H1 (cell line): ENCODE measurements around the gene PCED1B. TPM values are rescaled to one million over a fixed set of nuclear protein-coding genes. Genes with fewer than 3 reads are reported as not detected.

Source experiments
- CTCF ChIA-PET: fragments of 300-600 bp; sonication (Branson Sonifier 250); formaldehyde crosslinking; loops from one replicate; lab custom pipeline; 2021; ENCODE audit not compliant: partially characterized antibody; lab: Charles Lee
- POLR2A ChIA-PET: fragments of 300-600 bp; sonication (Branson Sonifier 250); formaldehyde crosslinking; loops from one replicate; lab custom pipeline; 2021; ENCODE audit warnings: inconsistent platforms; ENCODE audit not compliant: partially characterized antibody; lab: Charles Lee
- DNase-seq, 2 experiments: peaks; one replicate each; pipeline versions ENCODE4 v3.0.0 to v3.0.0-alpha.2; 2010 to 2022; ENCODE audit warnings: low spot score in 2 of 2, low read depth in 1 of 2, mixed read lengths in 1 of 2
- FAIRE-seq: peaks from 2 replicates; lab custom pipeline; 2011; peaks lifted over from hg19 to GRCh38; lab: Jason Lieb, UNC
- H2AFZ ChIP-seq: 2 replicates; pipeline ENCODE4 v1.8.1; 2012; ENCODE audit warnings: low read length, inconsistent platforms
- H2AK5ac ChIP-seq: 2 replicates; pipeline ENCODE4 v1.6.1; 2013; ENCODE audit warnings: low read depth, low read length
- H2BK120ac ChIP-seq: replicated peaks from 2 replicates; pipeline ENCODE3; 2013; ENCODE audit warnings: low read depth, low read length, inconsistent platforms
- H2BK12ac ChIP-seq: 2 replicates; pipeline ENCODE4 v1.6.1; 2013; ENCODE audit warnings: low read depth, low read length
- H2BK15ac ChIP-seq: 2 replicates; pipeline ENCODE4 v1.6.1; 2013; ENCODE audit warnings: low read length
- H2BK20ac ChIP-seq: 2 replicates; pipeline ENCODE4 v1.6.1; 2013; ENCODE audit warnings: low read length
- H2BK5ac ChIP-seq: 2 replicates; pipeline ENCODE4 v1.6.1; 2013; ENCODE audit warnings: low read depth, low read length
- H3K14ac ChIP-seq: 2 replicates; pipeline ENCODE4 v1.6.1; 2013; ENCODE audit warnings: inconsistent platforms; ENCODE audit not compliant: insufficient read length
- H3K18ac ChIP-seq: 2 replicates; pipeline ENCODE4 v1.6.1; 2013; ENCODE audit warnings: low read length; ENCODE audit errors: extremely low read depth
- H3K23ac ChIP-seq: 2 replicates; pipeline ENCODE4 v1.6.1; 2013; ENCODE audit warnings: inconsistent platforms; ENCODE audit not compliant: insufficient read length
- H3K23me2 ChIP-seq: 2 replicates; pipeline ENCODE4 v1.6.1; 2013; ENCODE audit warnings: low read depth, low read length
- H3K27ac ChIP-seq: 2 replicates; pipeline ENCODE4 v1.6.1; 2011; ENCODE audit warnings: low read depth, low read length, inconsistent platforms
- H3K27me3 ChIP-seq, 4 experiments: replicated peaks in 1 of 4; 1 replicate in 1 of 4; 2 replicates in 3 of 4; pipeline versions ENCODE4 v1.6.1 to v1.8.1; 2011 to 2013; ENCODE audit warnings: low read length in 3 of 4, mild to moderate bottlenecking in 3 of 4, inconsistent platforms in 2 of 4, mixed read lengths in 2 of 4, moderate library complexity in 1 of 4; ENCODE audit not compliant: control insufficient read depth in 3 of 4, insufficient read depth in 3 of 4; ENCODE audit errors: extremely low read depth in 1 of 4
- H3K36me3 ChIP-seq, 4 experiments: 2 replicates each; pipeline versions ENCODE4 v1.6.1 to v1.8.1; 2011 to 2013; ENCODE audit warnings: mild to moderate bottlenecking in 4 of 4, low read length in 3 of 4, moderate library complexity in 2 of 4, control low read depth in 1 of 4, inconsistent platforms in 1 of 4; ENCODE audit not compliant: insufficient read depth in 4 of 4, control insufficient read depth in 2 of 4
- H3K4ac ChIP-seq: replicated peaks from 2 replicates; pipeline ENCODE3; 2013; ENCODE audit warnings: low read length, low read depth, mixed read lengths, inconsistent platforms; ENCODE audit not compliant: insufficient read length
- H3K4me1 ChIP-seq, 4 experiments: replicated peaks in 1 of 4; 1 replicate in 1 of 4; 2 replicates in 3 of 4; pipeline versions ENCODE4 v1.6.1 to v1.8.1; 2011 to 2013; ENCODE audit warnings: low read length in 3 of 4, inconsistent platforms in 2 of 4, mixed read lengths in 1 of 4; ENCODE audit not compliant: insufficient read depth in 4 of 4, control insufficient read depth in 3 of 4
- H3K4me2 ChIP-seq, 2 experiments: 2 replicates each; pipeline versions ENCODE4 v1.6.1 to v1.8.1; 2011 to 2013; ENCODE audit warnings: low read depth in 2 of 2, low read length in 2 of 2, control low read depth in 1 of 2, inconsistent platforms in 1 of 2, mild to moderate bottlenecking in 1 of 2; ENCODE audit not compliant: insufficient read depth in 1 of 2
- H3K4me3 ChIP-seq, 4 experiments: fragments of 200-600, 300-600 bp in 1 of 4; sonication (generic), shearing (Covaris generic), sonication (Bioruptor Twin) in 1 of 4; 2 replicates each; pipeline versions ENCODE4 v1.5.1 to v1.8.1; 2011 to 2016; ENCODE audit warnings: low read length in 4 of 4, low read depth in 3 of 4, control low read depth in 2 of 4, inconsistent platforms in 2 of 4, mild to moderate bottlenecking in 2 of 4, mixed read lengths in 1 of 4, moderate library complexity in 1 of 4; ENCODE audit not compliant: insufficient read depth in 2 of 4; ENCODE audit errors: extremely low read depth in 1 of 4
- H3K56ac ChIP-seq: replicated peaks from 2 replicates; pipeline ENCODE3; 2013; ENCODE audit warnings: low read depth, mild to moderate bottlenecking, mixed read lengths, low read length, inconsistent platforms; ENCODE audit not compliant: insufficient read length
- H3K79me1 ChIP-seq: 2 replicates; pipeline ENCODE4 v1.6.1; 2013; ENCODE audit warnings: low read depth, low read length, control low read depth
- H3K79me2 ChIP-seq, 2 experiments: 2 replicates each; pipeline versions ENCODE4 v1.6.1 to v1.8.1; 2012 to 2013; ENCODE audit warnings: low read length in 2 of 2, mild to moderate bottlenecking in 2 of 2, inconsistent platforms in 1 of 2; ENCODE audit not compliant: insufficient read depth in 2 of 2, control insufficient read depth in 1 of 2
- H3K9ac ChIP-seq, 4 experiments: replicated peaks in 1 of 4; 1 replicate in 1 of 4; 2 replicates in 3 of 4; pipeline versions ENCODE4 v1.6.1 to v1.8.1; 2011 to 2013; ENCODE audit warnings: low read depth in 3 of 4, low read length in 3 of 4, control low read depth in 2 of 4, mild to moderate bottlenecking in 2 of 4, moderate library complexity in 2 of 4, inconsistent platforms in 1 of 4; ENCODE audit errors: extremely low read depth in 1 of 4
- H3K9me3 ChIP-seq, 2 experiments: 2 replicates each; pipeline versions ENCODE4 v1.6.1 to v1.8.1; 2012 to 2013; ENCODE audit warnings: mild to moderate bottlenecking in 2 of 2, moderate library complexity in 2 of 2, control low read depth in 1 of 2, inconsistent platforms in 1 of 2, low read depth in 1 of 2, low read length in 1 of 2, mixed read lengths in 1 of 2; ENCODE audit not compliant: insufficient read depth in 2 of 2
- H4K20me1 ChIP-seq, 2 experiments: replicated peaks in 1 of 2; 2 replicates each; pipeline versions ENCODE3 to v1.8.1; 2011 to 2013; ENCODE audit warnings: inconsistent platforms in 2 of 2, low read length in 2 of 2, mild to moderate bottlenecking in 1 of 2; ENCODE audit not compliant: insufficient read depth in 2 of 2, control insufficient read depth in 1 of 2
- H4K5ac ChIP-seq: 2 replicates; pipeline ENCODE4 v1.6.1; 2013; ENCODE audit warnings: low read length, low read depth, mixed read lengths, inconsistent platforms; ENCODE audit not compliant: insufficient read length
- H4K8ac ChIP-seq: 2 replicates; pipeline ENCODE4 v1.8.0; 2013; ENCODE audit warnings: mild to moderate bottlenecking, moderate library complexity, low read length, inconsistent platforms; ENCODE audit not compliant: insufficient read depth; ENCODE audit errors: extremely low read depth
- H4K91ac ChIP-seq: replicated peaks from 2 replicates; pipeline ENCODE3; 2013; ENCODE audit warnings: low read length, mixed read lengths, inconsistent platforms; ENCODE audit not compliant: insufficient read length
- EZH2 ChIP-seq: fragments of 200-600 bp; sonication (generic); IDR thresholded peaks from 2 replicates; pipeline ENCODE4 v1.7.1; 2012; ENCODE audit warnings: low read depth, mild to moderate bottlenecking, moderate library complexity, low read length, inconsistent platforms; ENCODE audit not compliant: severe bottlenecking
- TCF12 ChIP-seq: IDR thresholded peaks from 2 replicates; pipeline ENCODE4 v1.6.1; 2011; ENCODE audit warnings: low read depth, mild to moderate bottlenecking, low read length
- WGBS, 2 experiments: shearing (Covaris generic) in 1 of 2; methylation state at CpG; one replicate each; pipeline versions ENCODE4 v1.1.6 to v1.1.7; 2013 to 2015; ENCODE audit warnings: low lambda C conversion rate in 2 of 2, mixed read lengths in 2 of 2, inconsistent platforms in 1 of 2, low coverage in 1 of 2, missing lambda C conversion rate in 1 of 2; ENCODE audit not compliant: insufficient replicate concordance in 2 of 2, insufficient coverage in 1 of 2, insufficient read length in 1 of 2; ENCODE audit errors: extremely low coverage in 1 of 2, missing lambda C conversion rate in 1 of 2; 5-methylcytosine and 5-hydroxymethylcytosine counted together
- polyA plus RNA-seq, 7 experiments: library from polyadenylated mRNA; depleted of rRNA in 3 of 7; stranded (reverse) in 5 of 7; unstranded in 2 of 7; fragments of >200 nt in 5 of 7; fragments of 200-250 nt in 2 of 7; gene quantifications; 1 replicate in 5 of 7; 2 replicates in 1 of 7; 4 replicates in 1 of 7; pipeline versions ENCODE4 v1.2.1 to v1.2.3, GENCODE V29; 2011 to 2013; ENCODE audit warnings: missing spikeins in 2 of 7, mixed read lengths in 2 of 7
- total RNA-seq: library from RNA; stranded (reverse); fragmentation: NEBNext Ultra II Directional; extraction: Animal tissue kit (Norgen Biotek cat#: 25700); gene quantifications from 2 replicates; pipeline ENCODE4 v1.2.1, GENCODE V29; 2021

The PCED1B gene
- total and polyA plus RNA-seq, 2 of the 8 experiments (the other 6 are each of a cell fraction or from before 2014, with no cell fraction given) = 4.7 to 5.4 TPM

- H2AK5ac ChIP-seq = no peak overlapping the region
- H3K23ac ChIP-seq = no peak overlapping the region
- no peaks in the 10 kb centered on the region for H3K36me3 ChIP-seq
- TF ChIP-seq EZH2 (no peak), TCF12 (no peak)
- TF ChIP-seq, all 59 proteins: peak for 0
- no peaks in the 10 kb centered on the region for H3K27me3 ChIP-seq
- no peaks in the 10 kb centered on the region for H3K23me2 ChIP-seq
- ChIA-PET POLR2A (interaction anchor here (1.4 kb wide), 1 partner anchor 13 kb away, joined by 3 read pairs; no protein-coding TSS in a partner anchor), CTCF (no interaction called here)
- no peak overlapping the region for H4K8ac ChIP-seq
- no peak overlapping the region for H2BK12ac ChIP-seq
- H3K4me2 ChIP-seq = no peak overlapping the region
- H3K27ac ChIP-seq = no peak overlapping the region
- no peaks in the 10 kb centered on the region for H3K79me1 ChIP-seq
- no peaks in the 10 kb centered on the region for H3K79me2 ChIP-seq
- H3K4me3 ChIP-seq = no peak overlapping the region
- WGBS, 2 experiments = 91% methylated on average over 2 of the region's 2 CpGs; no CpG with 5 or more reads in 1 of the 2 experiments
- no peak overlapping the region for H3K56ac ChIP-seq
- H2BK20ac ChIP-seq = no peak overlapping the region
- H4K20me1 ChIP-seq = no peaks in the 10 kb centered on the region
- no peak overlapping the region for H3K9ac ChIP-seq
- H4K5ac ChIP-seq = no peak overlapping the region
- no peaks in the 10 kb centered on the region for H3K4me1 ChIP-seq
- FAIRE-seq (no peak), DNase-seq (no peak)
- no peak overlapping the region for H3K18ac ChIP-seq
- no peak overlapping the region for H3K4ac ChIP-seq
- no peaks in the 10 kb centered on the region for H3K9me3 ChIP-seq
- H2AFZ ChIP-seq = no peak overlapping the region
- H2BK15ac ChIP-seq = no peak overlapping the region
- no peak overlapping the region for H4K91ac ChIP-seq
- H2BK5ac ChIP-seq = no peak overlapping the region
- no peak overlapping the region for H3K14ac ChIP-seq
- H2BK120ac ChIP-seq = no peak overlapping the region
These were observed 33.3 kb downstream of the PCED1B start for GRCh38 chr12:47112679-47113078.
